ENCODE data around the gene EFHC1. TPM values are rescaled to one million over a fixed set of nuclear protein-coding genes. Genes with fewer than 3 reads are reported as not detected.
A peak's percentile ranks its signal among the peaks of the same experiment; 100 is the strongest.

Gene EFHC1
- total and polyA plus RNA-seq, 2 of the 13 experiments (the other 11 are each of a cell fraction or from before 2014, with no cell fraction given): 23.4 to 29.5 TPM

GRCh38 chr6:52547647-52548352, 127.7 kb downstream of the EFHC1 start (continued):
- TF ChIP-seq HMGXB3 (CRISPR knock-in tag; IDR thresholded peaks at IDR 0.05; ENCODE audit: borderline replicate concordance) (no peak), ZBTB43 (CRISPR knock-in tag; conservative IDR thresholded peaks at IDR 0.05) (no peak), TCF12 (IDR thresholded peaks at IDR 0.05) (no peak), TCF12 (CRISPR knock-in tag; IDR thresholded peaks at IDR 0.05) (no peak), ZNF761 (CRISPR knock-in tag; conservative IDR thresholded peaks at IDR 0.05) (no peak), ZSCAN9 (CRISPR knock-in tag; IDR thresholded peaks at IDR 0.05; ENCODE audit: borderline replicate concordance) (peak; percentile 53), NR3C1 (CRISPR knock-in tag; IDR thresholded peaks at IDR 0.05) (no peak), ELF1 (CRISPR knock-in tag; IDR thresholded peaks at IDR 0.05) (no peak), ZBTB10 (CRISPR knock-in tag; IDR thresholded peaks at IDR 0.05; ENCODE audit: borderline replicate concordance) (peak; percentile 84; the same call in 1 of the 2 replicates), NR0B2 (CRISPR knock-in tag; IDR thresholded peaks at IDR 0.05) (0 out of 2 replicates have a peak, but pooled peaks have one; percentile 47), ZNF331 (CRISPR knock-in tag; IDR thresholded peaks at IDR 0.05) (peak; percentile 79; the same call in 1 of the 2 replicates)
- TF ChIP-seq, protein P1, sequence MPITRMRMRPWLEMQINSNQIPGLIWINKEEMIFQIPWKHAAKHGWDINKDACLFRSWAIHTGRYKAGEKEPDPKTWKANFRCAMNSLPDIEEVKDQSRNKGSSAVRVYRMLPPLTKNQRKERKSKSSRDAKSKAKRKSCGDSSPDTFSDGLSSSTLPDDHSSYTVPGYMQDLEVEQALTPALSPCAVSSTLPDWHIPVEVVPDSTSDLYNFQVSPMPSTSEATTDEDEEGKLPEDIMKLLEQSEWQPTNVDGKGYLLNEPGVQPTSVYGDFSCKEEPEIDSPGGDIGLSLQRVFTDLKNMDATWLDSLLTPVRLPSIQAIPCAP (CRISPR knock-in tag; IDR thresholded peaks at IDR 0.05; ENCODE audit: low read depth): no peak
- TF ChIP-seq, protein P2, sequence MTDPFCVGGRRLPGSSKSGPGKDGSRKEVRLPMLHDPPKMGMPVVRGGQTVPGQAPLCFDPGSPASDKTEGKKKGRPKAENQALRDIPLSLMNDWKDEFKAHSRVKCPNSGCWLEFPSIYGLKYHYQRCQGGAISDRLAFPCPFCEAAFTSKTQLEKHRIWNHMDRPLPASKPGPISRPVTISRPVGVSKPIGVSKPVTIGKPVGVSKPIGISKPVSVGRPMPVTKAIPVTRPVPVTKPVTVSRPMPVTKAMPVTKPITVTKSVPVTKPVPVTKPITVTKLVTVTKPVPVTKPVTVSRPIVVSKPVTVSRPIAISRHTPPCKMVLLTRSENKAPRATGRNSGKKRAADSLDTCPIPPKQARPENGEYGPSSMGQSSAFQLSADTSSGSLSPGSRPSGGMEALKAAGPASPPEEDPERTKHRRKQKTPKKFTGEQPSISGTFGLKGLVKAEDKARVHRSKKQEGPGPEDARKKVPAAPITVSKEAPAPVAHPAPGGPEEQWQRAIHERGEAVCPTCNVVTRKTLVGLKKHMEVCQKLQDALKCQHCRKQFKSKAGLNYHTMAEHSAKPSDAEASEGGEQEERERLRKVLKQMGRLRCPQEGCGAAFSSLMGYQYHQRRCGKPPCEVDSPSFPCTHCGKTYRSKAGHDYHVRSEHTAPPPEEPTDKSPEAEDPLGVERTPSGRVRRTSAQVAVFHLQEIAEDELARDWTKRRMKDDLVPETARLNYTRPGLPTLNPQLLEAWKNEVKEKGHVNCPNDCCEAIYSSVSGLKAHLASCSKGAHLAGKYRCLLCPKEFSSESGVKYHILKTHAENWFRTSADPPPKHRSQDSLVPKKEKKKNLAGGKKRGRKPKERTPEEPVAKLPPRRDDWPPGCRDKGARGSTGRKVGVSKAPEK (CRISPR knock-in tag; IDR thresholded peaks at IDR 0.05; ENCODE audit: borderline replicate concordance): no peak
